GM15510 (cell line): ENCODE measurements around the gene CX3CL1.

Source experiments
- POLR2A ChIP-seq: IDR thresholded peaks from 3 replicates; pipeline ENCODE4 v1.6.1; 2011; ENCODE audit warnings: borderline replicate concordance; ENCODE audit not compliant: insufficient read length; ENCODE audit errors: extremely low read depth

Gene CX3CL1

DNA sequence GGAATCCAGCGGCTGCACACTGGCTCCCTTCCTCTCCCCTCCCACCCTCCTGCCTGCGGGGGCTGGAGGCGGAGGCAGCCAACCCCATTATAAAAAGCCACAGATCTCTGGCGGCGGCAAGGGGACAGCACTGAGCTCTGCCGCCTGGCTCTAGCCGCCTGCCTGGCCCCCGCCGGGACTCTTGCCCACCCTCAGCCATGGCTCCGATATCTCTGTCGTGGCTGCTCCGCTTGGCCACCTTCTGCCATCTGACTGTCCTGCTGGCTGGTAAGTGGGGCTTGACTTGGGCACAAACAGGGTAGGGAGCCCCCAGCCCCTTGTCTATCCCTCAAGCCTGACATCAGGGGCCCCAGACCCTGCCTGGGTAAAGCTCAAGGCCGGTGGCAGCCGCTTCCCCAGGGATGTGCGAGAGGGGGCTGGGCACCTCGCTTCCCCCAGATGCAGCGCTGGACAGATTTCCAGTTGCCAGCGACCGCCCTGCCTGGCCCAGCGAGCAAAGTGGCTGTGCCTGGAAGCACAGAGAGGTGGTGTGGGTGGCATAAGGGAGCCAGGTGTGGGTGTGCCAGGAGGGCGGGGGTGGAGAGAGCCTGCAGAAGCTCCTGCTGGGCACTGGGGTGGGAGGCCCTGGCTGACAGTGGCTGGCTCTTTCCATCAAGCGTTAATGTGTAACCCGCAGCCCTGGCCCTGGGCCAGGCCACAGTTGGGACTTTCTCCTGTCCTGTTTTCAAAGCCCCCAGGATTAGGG, at the start of gene CX3CL1:
CX3CL1 (plus strand) TSS at position 119 of the 745 bp plus-strand sequence; CDS start at position 198, 79 bp downstream.
- TF ChIP-seq POLR2A = no peak

- TF ChIP-seq POLR2A = no peak
These were observed 47.5 kb upstream of the CX3CL1 start for GRCh38 chr16:57324749-57325148.

DNA sequence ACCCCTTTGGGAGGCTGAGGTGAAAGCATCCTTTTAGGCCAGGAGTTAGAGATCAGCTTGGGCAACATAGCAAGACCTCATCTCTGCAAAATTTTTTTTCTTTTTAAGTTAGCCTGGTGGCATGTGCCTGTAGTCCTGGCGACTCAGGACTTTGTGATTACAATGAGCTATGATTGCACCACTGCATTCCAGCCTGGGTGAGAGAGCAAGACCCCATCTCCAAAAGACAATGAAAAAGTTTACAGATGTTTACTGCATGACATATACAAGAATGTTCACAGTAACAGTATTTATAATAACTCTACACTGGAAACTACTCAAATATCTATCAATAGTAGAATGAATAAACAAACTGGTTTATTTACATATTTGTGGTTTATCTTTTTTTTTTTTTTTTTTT, 46.8 kb upstream of the CX3CL1 start:
- TF ChIP-seq POLR2A = no peak

GRCh38 chr16:57329718-57330327, 42.5 kb upstream of the CX3CL1 start:
- TF ChIP-seq POLR2A = no peak

GRCh38 chr16:57331355-57331754, 40.9 kb upstream of the CX3CL1 start:
- no peak for TF ChIP-seq POLR2A

- no peak for TF ChIP-seq POLR2A
These were observed 38.9 kb upstream of the CX3CL1 start for GRCh38 chr16:57333402-57333801.

GRCh38 chr16:57335366-57335765, 36.9 kb upstream of the CX3CL1 start:
- no peak for TF ChIP-seq POLR2A

DNA sequence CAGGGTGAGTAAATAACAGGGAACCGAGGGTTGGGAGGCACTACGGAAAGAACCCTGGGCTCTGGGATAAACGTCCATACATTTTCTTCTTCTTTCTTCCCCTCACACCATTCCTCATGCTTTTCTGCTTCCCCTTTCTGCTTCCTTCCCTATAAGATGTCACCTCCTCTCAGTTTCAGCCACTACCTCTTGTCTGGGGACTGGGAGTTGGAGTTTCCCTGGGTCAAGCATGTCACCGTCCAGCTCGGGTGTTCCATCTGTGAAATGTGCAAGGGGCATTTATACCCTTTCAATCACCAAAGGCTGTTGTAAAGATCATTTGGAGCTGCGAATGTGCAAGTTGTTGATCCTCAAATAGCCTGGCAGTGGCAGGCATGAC, 31.2 kb upstream of the CX3CL1 start:
- TF ChIP-seq POLR2A = no peak

DNA sequence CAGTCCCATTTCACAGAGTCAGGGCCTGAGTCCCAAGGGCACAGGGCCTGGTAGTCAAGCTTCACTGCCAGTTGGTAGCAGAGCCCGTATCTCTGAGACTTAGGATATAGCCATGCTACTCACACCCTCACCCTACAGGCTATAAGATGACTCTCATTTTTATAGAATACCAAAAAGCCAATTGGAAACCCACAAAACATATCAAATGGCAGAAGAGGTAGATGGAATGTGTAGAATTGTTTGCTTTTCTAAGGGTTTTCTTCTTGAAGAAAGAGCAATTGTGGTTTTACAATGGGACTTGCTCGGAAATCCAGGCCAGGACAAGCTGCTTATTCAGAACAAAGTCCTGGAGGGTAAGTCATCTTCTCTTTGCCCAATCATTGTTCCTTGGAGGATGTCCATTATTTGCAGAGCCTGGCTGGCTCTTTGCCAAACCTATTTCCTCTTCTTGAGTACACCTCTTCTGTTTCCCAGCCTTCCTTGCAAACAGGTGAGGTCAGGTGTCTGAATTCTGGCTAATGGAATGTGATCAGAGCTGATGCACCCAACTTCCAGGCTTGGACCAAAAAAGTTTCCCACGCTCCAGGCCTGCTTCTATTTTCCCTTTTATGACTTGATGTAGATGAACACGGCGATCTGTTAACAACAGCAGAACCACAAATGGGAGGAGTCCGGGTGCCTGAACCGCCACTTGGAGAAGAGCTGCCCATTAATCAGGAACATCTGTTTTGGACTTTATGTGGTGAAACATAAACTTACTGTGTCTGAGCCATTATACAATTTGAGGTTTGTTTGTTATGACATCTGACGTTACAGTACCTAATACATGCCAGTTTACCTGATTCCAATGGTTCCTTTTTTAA, 30.6 kb upstream of the CX3CL1 start:
- no peak for TF ChIP-seq POLR2A

DNA sequence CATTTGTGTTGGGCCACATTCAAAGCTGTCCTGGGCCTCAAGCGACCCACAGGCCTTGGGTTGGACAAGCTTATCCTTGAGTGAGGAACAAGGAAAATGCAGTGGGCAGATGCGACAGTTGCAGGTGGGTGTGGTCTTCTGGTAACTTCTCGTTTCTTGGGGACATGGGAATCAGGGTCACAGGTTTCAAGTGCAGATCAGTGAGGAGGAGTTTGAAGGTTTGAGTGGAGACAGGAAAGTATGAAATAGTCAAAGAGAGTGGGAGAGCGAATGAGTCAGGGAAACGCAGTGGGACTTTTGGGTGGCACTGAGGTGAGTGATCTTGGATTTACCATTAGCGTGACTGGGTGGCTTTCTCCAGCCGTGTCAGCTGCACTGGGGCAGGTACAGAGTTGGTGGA, 29.1 kb upstream of the CX3CL1 start:
- no peak for TF ChIP-seq POLR2A

GRCh38 chr16:57345021-57345420, 27.3 kb upstream of the CX3CL1 start:
- no peak for TF ChIP-seq POLR2A

DNA sequence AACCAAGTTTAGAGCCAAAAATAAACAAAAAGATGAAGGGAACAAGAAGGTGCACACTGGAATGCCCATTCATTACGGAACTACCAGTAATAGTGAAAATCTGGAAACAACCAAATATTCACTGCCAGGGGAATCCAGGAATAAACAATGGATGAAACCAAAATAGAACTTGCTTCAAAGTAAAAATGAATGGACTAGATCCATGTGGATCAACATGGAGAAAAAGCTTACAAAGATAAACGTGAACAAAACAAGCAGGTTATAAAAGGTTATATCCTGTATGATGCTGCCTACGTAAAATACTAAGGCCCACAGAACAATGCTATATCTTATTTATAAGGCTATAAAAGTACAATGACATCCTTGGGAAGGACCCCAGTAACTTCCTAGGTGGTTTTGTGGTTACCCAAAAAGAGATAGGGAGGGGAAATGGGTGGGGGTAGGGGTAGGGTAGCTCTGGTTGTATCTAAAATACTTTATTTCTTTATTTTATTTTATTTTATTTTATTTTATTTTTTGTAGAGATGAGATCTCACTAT, 26.6 kb upstream of the CX3CL1 start:
- TF ChIP-seq POLR2A = no peak

DNA sequence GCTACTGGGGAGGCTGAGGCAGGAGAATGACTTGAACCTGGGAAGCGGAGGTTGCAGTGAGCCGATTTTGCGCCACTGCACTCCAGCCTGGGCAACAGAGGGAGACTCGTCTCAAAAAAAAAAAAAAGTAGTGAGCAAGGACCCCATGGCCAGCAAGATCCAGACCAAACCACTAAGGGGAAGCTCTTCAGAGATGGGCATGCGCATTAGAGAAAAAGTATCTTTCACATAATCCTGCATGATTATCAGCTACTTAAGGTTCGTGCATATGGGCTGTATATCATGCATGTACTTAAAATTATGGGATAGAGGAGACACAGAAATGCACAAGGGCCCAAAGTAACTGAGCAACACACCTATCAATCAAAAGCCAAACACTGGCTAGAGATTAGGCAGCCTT, 24.4 kb upstream of the CX3CL1 start:
- no peak for TF ChIP-seq POLR2A

- no peak for TF ChIP-seq POLR2A
These were observed 24.0 kb upstream of the CX3CL1 start for GRCh38 chr16:57348327-57348726.
